ENCODE measurements around the gene TM4SF1. TPM values are rescaled to one million over a fixed set of nuclear protein-coding genes. Genes with fewer than 3 reads are reported as not detected.

The TM4SF1 gene
- total RNA-seq, 1 experiment from 2014 or later: 0.66 TPM

- intact Hi-C loops (cut with micrococcal nuclease): no loop called here
- BruUV-seq (replicated peaks): no TSS peak
- H3K4me3 ChIP-seq (replicated peaks in 1 of 2; ENCODE audit: low read depth in 1 of 2, low read length in 2 of 2): no peak overlapping the region
- ChIA-PET RAD21 (ENCODE audit: low non-redundant PET in 1 of 2, low total read pairs in 2 of 2, uncharacterized antibody in 2 of 2, unreplicated experiment in 2 of 2) (no interaction called here), CTCF (no interaction called here), POLR2A (no interaction called here)
- H3K9me3 ChIP-seq (ENCODE audit: control insufficient read depth in 1 of 2, insufficient read depth in 1 of 2, low read depth in 1 of 2, low read length in 2 of 2): no peaks in the 10 kb centered on the region
- DNase-seq (ENCODE audit: low read depth, low spot score): no peak
- TF ChIP-seq FOSL1 (IDR thresholded peaks at IDR 0.05; ENCODE audit: low read depth): peak; percentile 25; the same call in 1 of the 2 replicates
- peak; percentile 30; the same call in 1 of the 2 replicates for TF ChIP-seq CBX3 (IDR thresholded peaks at IDR 0.05; ENCODE audit: low read depth)
- TF ChIP-seq ATF3 (IDR thresholded peaks at IDR 0.05): no peak
- TF ChIP-seq ZFX (IDR thresholded peaks at IDR 0.05): no peak
- TF ChIP-seq EZH2phosphoT487 (IDR thresholded peaks at IDR 0.05; ENCODE audit: borderline replicate concordance): no peak
- TF ChIP-seq SRF (IDR thresholded peaks at IDR 0.05; ENCODE audit: low read depth): no peak
- TF ChIP-seq ELF1 (IDR thresholded peaks at IDR 0.05; ENCODE audit: borderline replicate concordance, low read depth): 0 out of 2 replicates have a peak, but pooled peaks have one; percentile 13
- no peaks in the 10 kb centered on the region for H3K9me2 ChIP-seq (ENCODE audit: insufficient read depth)
- H3K27ac ChIP-seq (ENCODE audit: low read depth, low read length): no peak overlapping the region
- no peak overlapping the region for H3K9ac ChIP-seq (ENCODE audit: low read length)
- H2AFZ ChIP-seq (ENCODE audit: low read depth, low read length, poor library complexity, severe bottlenecking): peak overlapping the region; percentile 63
- H3K27me3 ChIP-seq (ENCODE audit: insufficient read depth, low read length): no peaks in the 10 kb centered on the region
- peaks cover 0 to 6% of the 10 kb centered on the region in 2 experiments; a peak in 2 of 4 replicates for H3K4me1 ChIP-seq (ENCODE audit: control insufficient read depth in 1 of 2, insufficient read depth in 2 of 2, low read length in 2 of 2)
- H4K20me1 ChIP-seq (ENCODE audit: insufficient read depth): no peaks in the 10 kb centered on the region
- no peaks in the 10 kb centered on the region for H3K36me3 ChIP-seq (ENCODE audit: control insufficient read depth in 1 of 2, insufficient read depth in 2 of 2, low read length in 2 of 2)
- no peaks in the 10 kb centered on the region for H3K79me2 ChIP-seq (ENCODE audit: insufficient read depth, low read length)
- no peak for ATAC-seq
- H3K4me2 ChIP-seq (ENCODE audit: low read length): no peak overlapping the region; the same call in 1 of the 2 replicates
Observed at GRCh38 chr3:149401212-149401925, 23.9 kb upstream of the TM4SF1 start.

DNA sequence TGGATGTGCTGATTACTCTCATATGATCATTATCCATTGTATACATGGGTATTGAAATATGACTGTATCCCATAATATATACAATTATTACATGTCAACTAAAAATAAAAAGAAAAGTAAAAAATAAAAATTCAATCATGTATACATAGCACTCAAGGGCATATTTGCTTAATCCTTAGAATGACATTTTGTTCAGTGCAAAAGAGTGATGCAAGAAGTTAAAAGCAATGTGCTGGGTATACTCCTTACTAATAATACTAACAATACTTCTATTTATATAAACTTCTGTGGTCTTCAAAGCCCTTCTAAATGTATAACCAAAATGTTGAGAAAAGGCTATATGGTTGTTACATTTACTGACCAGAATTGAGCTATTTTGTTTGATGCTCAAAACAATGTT, 23.2 kb upstream of the TM4SF1 start:
- H4K20me1 ChIP-seq (ENCODE audit: insufficient read depth): no peaks in the 10 kb centered on the region
- ChIA-PET RAD21 (ENCODE audit: low non-redundant PET in 1 of 2, low total read pairs in 2 of 2, uncharacterized antibody in 2 of 2, unreplicated experiment in 2 of 2) (no interaction called here), CTCF (no interaction called here), POLR2A (no interaction called here)
- H3K79me2 ChIP-seq (ENCODE audit: insufficient read depth, low read length): no peaks in the 10 kb centered on the region
- H3K9me2 ChIP-seq (ENCODE audit: insufficient read depth): no peaks in the 10 kb centered on the region
- BruUV-seq (replicated peaks): no TSS peak
- H3K9ac ChIP-seq (ENCODE audit: low read length): no peak overlapping the region
- DNase-seq (ENCODE audit: low read depth, low spot score): no peak
- TF ChIP-seq SRF (IDR thresholded peaks at IDR 0.05; ENCODE audit: low read depth) (no peak), FOSL1 (IDR thresholded peaks at IDR 0.05; ENCODE audit: low read depth) (no peak), SIN3A (IDR thresholded peaks at IDR 0.05; ENCODE audit: low read depth) (no peak)
- H2AFZ ChIP-seq (ENCODE audit: low read depth, low read length, poor library complexity, severe bottlenecking): no peak overlapping the region
- no peaks in the 10 kb centered on the region for H3K9me3 ChIP-seq (ENCODE audit: control insufficient read depth in 1 of 2, insufficient read depth in 1 of 2, low read depth in 1 of 2, low read length in 2 of 2)
- no peak overlapping the region for H3K27ac ChIP-seq (ENCODE audit: low read depth, low read length)
- no peak overlapping the region for H3K4me3 ChIP-seq (replicated peaks in 1 of 2; ENCODE audit: low read depth in 1 of 2, low read length in 2 of 2)
- intact Hi-C loops (cut with micrococcal nuclease): no loop called here
- H3K4me1 ChIP-seq (ENCODE audit: control insufficient read depth in 1 of 2, insufficient read depth in 2 of 2, low read length in 2 of 2): peaks cover 0 to 6% of the 10 kb centered on the region in 2 experiments; a peak in 2 of 4 replicates
- H3K4me2 ChIP-seq (ENCODE audit: low read length): no peak overlapping the region
- no peaks in the 10 kb centered on the region for H3K27me3 ChIP-seq (ENCODE audit: insufficient read depth, low read length)
- H3K36me3 ChIP-seq (ENCODE audit: control insufficient read depth in 1 of 2, insufficient read depth in 2 of 2, low read length in 2 of 2): no peaks in the 10 kb centered on the region
- no peak for ATAC-seq
